Activated CD8-positive, alpha-beta T cell treated with anti-CD3 and anti-CD28 coated beads for 36 hours (primary cell): ENCODE measurements around the gene CRK. TPM values are rescaled to one million over a fixed set of nuclear protein-coding genes. Genes with fewer than 3 reads are reported as not detected.
"Not testable (repeated sequence)": the region's sequence is repeated elsewhere in the genome, so short reads cannot be mapped to it uniquely, and the experiment has no call there.

Experiments
- ATAC-seq: fragments of 200-7000 bp; cut with Tn5 transposase; one replicate; pipeline ENCODE4 v1.10.0; 2021; ENCODE audit warnings: mild to moderate bottlenecking, moderate library complexity
- CTCF ChIA-PET: fragments of 350-600 bp; sonication (Branson Sonifier 250); formaldehyde crosslinking; loops from one replicate; lab custom pipeline; 2021; ENCODE audit warnings: antibody characterized with exemption; lab: Charles Lee
- POLR2A ChIA-PET: fragments of 350-600 bp; sonication (Branson Sonifier 250); formaldehyde crosslinking; loops from one replicate; lab custom pipeline; 2021; ENCODE audit warnings: antibody characterized with exemption; lab: Charles Lee
- DNase-seq: peaks from one replicate; pipeline ENCODE4 v3.0.0-alpha.2; 2020
- H3K27ac Mint-ChIP-seq: one replicate; pipeline ENCODE4 v1.8.0; 2021; ENCODE audit warnings: mild to moderate bottlenecking, mixed read lengths
- H3K27me3 Mint-ChIP-seq: one replicate; pipeline ENCODE4 v1.8.0; 2021; ENCODE audit warnings: mixed read lengths
- H3K36me3 Mint-ChIP-seq: one replicate; pipeline ENCODE4 v1.8.0; 2021; ENCODE audit warnings: low read depth, mixed read lengths
- H3K4me1 Mint-ChIP-seq: one replicate; pipeline ENCODE4 v1.8.0; 2021; ENCODE audit warnings: low read depth, mixed read lengths
- H3K4me3 Mint-ChIP-seq: one replicate; pipeline ENCODE4 v1.8.0; 2021; ENCODE audit warnings: mild to moderate bottlenecking, moderate library complexity, mixed read lengths
- H3K9me3 Mint-ChIP-seq: one replicate; pipeline ENCODE4 v1.8.0; 2021; ENCODE audit warnings: mixed read lengths
- CTCF ChIP-seq: fragments of 200-600 bp; IDR thresholded peaks from one replicate; pipeline ENCODE4 v1.8.0; 2022; ENCODE audit warnings: antibody characterized with exemption, mild to moderate bottlenecking
- intact Hi-C: fragments of 100-400 bp; cut with micrococcal nuclease; formaldehyde crosslinking; loops from one replicate; pipeline ENCODE4 v1.10.0; 2022
- total RNA-seq, 2 experiments: library from RNA; stranded (reverse); gene quantifications; one replicate each; pipeline ENCODE4 v1.2.3, GENCODE V29; 2021

CRK gene
- total RNA-seq, 2 experiments from 2014 or later, result 12.1 to 12.9 TPM

GRCh38 chr17:1384905-1385435 lies 71.1 kb downstream of the CRK start:
- intact Hi-C loops, result no loop called here
- H3K9me3 Mint-ChIP-seq, result no peaks in the 10 kb centered on the region
- no peak for TF ChIP-seq CTCF
- peak overlapping the region; percentile 30 for H3K27ac Mint-ChIP-seq
- H3K4me1 Mint-ChIP-seq, result peaks cover 51% of the 10 kb centered on the region
- no peak for ATAC-seq
- H3K36me3 Mint-ChIP-seq, result peaks cover 17% of the 10 kb centered on the region
- no peak overlapping the region for H3K4me3 Mint-ChIP-seq
- ChIA-PET POLR2A (interaction anchor here (0.8 to 3.2 kb wide), 4 partner anchors 8 to 20 kb away, joined by 3 to 16 read pairs (median 10); partner anchors contain the start of gene YWHAE), CTCF (no interaction called here)
- H3K27me3 Mint-ChIP-seq, result no peaks in the 10 kb centered on the region
- no peak for DNase-seq

- TF ChIP-seq CTCF, result no peak
- Mint-ChIP-seq H3K27me3 (no peaks in the 10 kb centered on the region), H3K4me3 (peak overlapping the region; percentile 1), H3K9me3 (no peaks in the 10 kb centered on the region), H3K4me1 (peaks cover 69% of the 10 kb centered on the region), H3K36me3 (peaks cover 27% of the 10 kb centered on the region), H3K27ac (peak overlapping the region; percentile 67)
- ATAC-seq (peak; percentile 74), DNase-seq (peak; percentile 60)
- ChIA-PET POLR2A (interaction anchor here (0.5 to 3.0 kb wide), 11 partner anchors 9 to 490 kb away, joined by 3 to 22 read pairs (median 6); partner anchors contain the start of gene YWHAE), CTCF (interaction anchor here (1.0 to 7.8 kb wide), 5 partner anchors 11 to 136 kb away, joined by 3 to 70 read pairs (median 7); partner anchors contain the start of gene INPP5K)
- intact Hi-C loops, result no loop called here
Measured at GRCh38 chr17:1379930-1380313, 76.1 kb downstream of the CRK start.

- no peak for TF ChIP-seq CTCF
- intact Hi-C loops, result no loop called here
- Mint-ChIP-seq H3K4me1 (peaks cover 73% of the 10 kb centered on the region), H3K27ac (peak overlapping the region; percentile 67), H3K4me3 (no peak overlapping the region), H3K36me3 (peaks cover 30% of the 10 kb centered on the region), H3K27me3 (no peaks in the 10 kb centered on the region), H3K9me3 (no peaks in the 10 kb centered on the region)
- DNase-seq, result no peak
- ChIA-PET POLR2A (interaction anchor here (0.7 to 3.0 kb wide), 8 partner anchors 9 to 20 kb away, joined by 3 to 22 read pairs (median 7); partner anchors contain the start of gene YWHAE), CTCF (interaction anchor here (1.8 to 7.8 kb wide), 3 partner anchors 12 to 136 kb away, joined by 7 to 70 read pairs (median 11); partner anchors contain the start of gene INPP5K)
- no peak for ATAC-seq
Measured at GRCh38 chr17:1379208-1379929, 76.7 kb downstream of the CRK start.

GRCh38 chr17:1378476-1378860 lies 77.6 kb downstream of the CRK start:
- H3K9me3 Mint-ChIP-seq, ATAC-seq, H3K27me3 Mint-ChIP-seq, H3K4me3 Mint-ChIP-seq, intact Hi-C loops, DNase-seq: not testable (repeated sequence)
- ChIA-PET CTCF (interaction anchor here (7.8 kb wide), 1 partner anchor 13 kb away, joined by 70 read pairs; no protein-coding TSS in a partner anchor), POLR2A (interaction anchor here (2.5 to 3.0 kb wide), 3 partner anchors 10 to 18 kb away, joined by 13 to 20 read pairs (median 14); no protein-coding TSS in a partner anchor)
- peaks cover 32% of the 10 kb centered on the region for H3K36me3 Mint-ChIP-seq
- H3K27ac Mint-ChIP-seq, result peak overlapping the region; percentile 53
- peaks cover 81% of the 10 kb centered on the region for H3K4me1 Mint-ChIP-seq

- ATAC-seq (no peak), DNase-seq (no peak)
- H3K36me3 Mint-ChIP-seq, result peaks cover 39% of the 10 kb centered on the region
- peak overlapping the region; percentile 72 for H3K27ac Mint-ChIP-seq
- intact Hi-C loops, result no loop called here
- no peak overlapping the region for H3K4me3 Mint-ChIP-seq
- ChIA-PET POLR2A (interaction anchor here (1.0 to 3.4 kb wide), 7 partner anchors 9 to 22 kb away, joined by 3 to 18 read pairs (median 13); partner anchors contain the start of gene YWHAE), CTCF (interaction anchor here (0.7 to 7.8 kb wide), 5 partner anchors 9 to 16 kb away, joined by 3 to 70 read pairs (median 6); no protein-coding TSS in a partner anchor)
- H3K4me1 Mint-ChIP-seq, result peaks cover 86% of the 10 kb centered on the region
- H3K9me3 Mint-ChIP-seq, result no peaks in the 10 kb centered on the region
- H3K27me3 Mint-ChIP-seq, result no peaks in the 10 kb centered on the region
- TF ChIP-seq CTCF, result no peak
Measured at GRCh38 chr17:1377334-1377733, 78.7 kb downstream of the CRK start.
